H9 (cell line): ENCODE data around the gene OR6C68. TPM values are rescaled to one million over a fixed set of nuclear protein-coding genes. Genes with fewer than 3 reads are reported as not detected.

Source experiments
- DNase-seq: peaks from one replicate; pipeline ENCODE4 v3.0.0-alpha.2; 2017
- H2AFZ ChIP-seq: one replicate; pipeline ENCODE4 v1.6.1; 2013; ENCODE audit warnings: mild to moderate bottlenecking, low read length, control low read depth, moderate library complexity
- H2AK5ac ChIP-seq: 2 replicates; pipeline ENCODE4 v1.6.1; 2013; ENCODE audit warnings: low read length, control low read depth, mixed read lengths; ENCODE audit not compliant: insufficient read length
- H2BK120ac ChIP-seq: one replicate; pipeline ENCODE4 v1.6.1; 2013; ENCODE audit warnings: low read depth, mild to moderate bottlenecking, low read length, control low read depth, inconsistent platforms; ENCODE audit not compliant: poor library complexity, severe bottlenecking
- H2BK12ac ChIP-seq: 2 replicates; pipeline ENCODE4 v1.6.1; 2013; ENCODE audit warnings: low read length, control low read depth, mixed read lengths, low read depth; ENCODE audit not compliant: insufficient read length
- H2BK15ac ChIP-seq: 2 replicates; pipeline ENCODE4 v1.6.1; 2013; ENCODE audit warnings: low read depth, low read length, control low read depth
- H2BK20ac ChIP-seq: one replicate; pipeline ENCODE4 v1.6.1; 2013; ENCODE audit warnings: low read depth, mild to moderate bottlenecking, low read length, control low read depth, inconsistent platforms; ENCODE audit not compliant: poor library complexity, severe bottlenecking
- H2BK5ac ChIP-seq: 2 replicates; pipeline ENCODE4 v1.6.1; 2013; ENCODE audit warnings: low read length, control low read depth, mixed read lengths; ENCODE audit not compliant: insufficient read length
- H3K14ac ChIP-seq: 2 replicates; pipeline ENCODE4 v1.6.1; 2013; ENCODE audit warnings: low read length, control low read depth; ENCODE audit not compliant: insufficient read depth
- H3K18ac ChIP-seq: 2 replicates; pipeline ENCODE4 v1.6.1; 2013; ENCODE audit warnings: low read depth, mild to moderate bottlenecking, mixed read lengths, low read length, control low read depth; ENCODE audit not compliant: insufficient read length
- H3K23ac ChIP-seq: 2 replicates; pipeline ENCODE4 v1.6.1; 2013; ENCODE audit warnings: low read length, control low read depth, mixed read lengths, low read depth; ENCODE audit not compliant: insufficient read length
- H3K23me2 ChIP-seq: 2 replicates; pipeline ENCODE4 v1.6.1; 2013; ENCODE audit warnings: low read depth, mild to moderate bottlenecking, mixed read lengths, low read length, control low read depth; ENCODE audit not compliant: insufficient read length, poor library complexity, severe bottlenecking
- H3K27ac ChIP-seq: 2 replicates; pipeline ENCODE4 v1.5.1; 2013; ENCODE audit warnings: low read length, control low read depth, mixed read lengths, low read depth; ENCODE audit not compliant: insufficient read length
- H3K27me3 ChIP-seq: 2 replicates; pipeline ENCODE4 v1.6.1; 2013; ENCODE audit warnings: low read length, control low read depth, inconsistent platforms; ENCODE audit not compliant: insufficient read depth
- H3K4ac ChIP-seq: 2 replicates; pipeline ENCODE4 v1.6.1; 2013; ENCODE audit warnings: low read depth, mild to moderate bottlenecking, control low read depth, inconsistent platforms, low read length, moderate library complexity
- H3K4me1 ChIP-seq: 2 replicates; pipeline ENCODE4 v1.6.1; 2013; ENCODE audit warnings: low read length, control low read depth, inconsistent platforms; ENCODE audit not compliant: insufficient read depth
- H3K4me2 ChIP-seq: 2 replicates; pipeline ENCODE4 v1.6.1; 2013; ENCODE audit warnings: low read length, control low read depth, mixed read lengths; ENCODE audit not compliant: insufficient read length, insufficient read depth
- H3K56ac ChIP-seq: 2 replicates; pipeline ENCODE4 v1.6.1; 2013; ENCODE audit warnings: low read depth, mild to moderate bottlenecking, mixed read lengths, low read length, control low read depth; ENCODE audit not compliant: insufficient read length
- H3K79me1 ChIP-seq: 2 replicates; pipeline ENCODE4 v1.6.1; 2013; ENCODE audit warnings: low read depth, mild to moderate bottlenecking, moderate library complexity, low read length, control low read depth, inconsistent platforms; ENCODE audit not compliant: insufficient read depth, poor library complexity, severe bottlenecking
- H3K79me2 ChIP-seq: 2 replicates; pipeline ENCODE4 v1.6.1; 2013; ENCODE audit warnings: low read length, control low read depth, inconsistent platforms; ENCODE audit not compliant: insufficient read depth
- H3K9ac ChIP-seq: 2 replicates; pipeline ENCODE4 v1.6.1; 2013; ENCODE audit warnings: low read length, control low read depth, mixed read lengths; ENCODE audit not compliant: insufficient read length; ENCODE audit errors: extremely low read depth
- H3K9me3 ChIP-seq: one replicate; pipeline ENCODE4 v1.6.1; 2013; ENCODE audit warnings: low read depth, low read length, inconsistent platforms; ENCODE audit not compliant: control insufficient read depth
- H3T11ph ChIP-seq: one replicate; pipeline ENCODE4 v1.6.1; 2013; ENCODE audit warnings: mild to moderate bottlenecking, low read length, control low read depth, inconsistent platforms
- H4K20me1 ChIP-seq: one replicate; pipeline ENCODE4 v1.6.1; 2013; ENCODE audit not compliant: control insufficient read depth, insufficient read length, insufficient read depth
- H4K5ac ChIP-seq: 2 replicates; pipeline ENCODE4 v1.6.1; 2013; ENCODE audit warnings: low read depth, mild to moderate bottlenecking, mixed read lengths, low read length, control low read depth; ENCODE audit not compliant: insufficient read length
- H4K8ac ChIP-seq: replicated peaks from 2 replicates; pipeline ENCODE4 v1.6.1; 2013; ENCODE audit warnings: low read length, control low read depth, mixed read lengths, low read depth; ENCODE audit not compliant: insufficient read length
- H4K91ac ChIP-seq: 2 replicates; pipeline ENCODE4 v1.6.1; 2013; ENCODE audit warnings: low read depth, mild to moderate bottlenecking, moderate library complexity, mixed read lengths, low read length, control low read depth; ENCODE audit not compliant: insufficient read length
- H3K27ac Mint-ChIP-seq, 3 experiments: 2 replicates in 2 of 3; 3 replicates in 1 of 3; pipeline ENCODE4 v1.8.0; 2020 to 2021; ENCODE audit warnings: mixed read lengths in 3 of 3, mild to moderate bottlenecking in 1 of 3, moderate library complexity in 1 of 3
- H3K27me3 Mint-ChIP-seq: 2 replicates; pipeline ENCODE4 v1.8.0; 2021; ENCODE audit warnings: low read depth, mild to moderate bottlenecking, moderate library complexity, mixed read lengths
- H3K36me3 Mint-ChIP-seq, 3 experiments: 2 replicates in 2 of 3; 3 replicates in 1 of 3; pipeline ENCODE4 v1.8.0; 2020 to 2021; ENCODE audit warnings: low read depth in 3 of 3, mixed read lengths in 3 of 3; ENCODE audit not compliant: insufficient read depth in 1 of 3
- H3K4me1 Mint-ChIP-seq, 2 experiments: 2 replicates each; pipeline ENCODE4 v1.8.0; 2020; ENCODE audit warnings: mixed read lengths in 2 of 2
- H3K4me3 Mint-ChIP-seq, 2 experiments: 2 replicates in 1 of 2; 3 replicates in 1 of 2; pipeline ENCODE4 v1.8.0; 2020 to 2021; ENCODE audit warnings: mild to moderate bottlenecking in 2 of 2, mixed read lengths in 2 of 2, moderate library complexity in 1 of 2
- H3K9me3 Mint-ChIP-seq, 2 experiments: 2 replicates in 1 of 2; 3 replicates in 1 of 2; pipeline ENCODE4 v1.8.0; 2020; ENCODE audit warnings: mild to moderate bottlenecking in 2 of 2, mixed read lengths in 2 of 2, moderate library complexity in 1 of 2
- CTCF ChIP-seq: fragments of 200-600 bp; sonication (generic); conservative IDR thresholded peaks from 3 replicates; pipeline ENCODE4 v1.8.0; 2021; ENCODE audit warnings: antibody characterized with exemption, mild to moderate bottlenecking
- WGBS: extraction: QIAGEN DNeasy Blood & Tissue Kit; methylation state at CpG from one replicate; pipeline ENCODE4 v1.1.7; 2013; ENCODE audit warnings: missing lambda C conversion rate, low lambda C conversion rate, mixed read lengths; ENCODE audit not compliant: insufficient read length; ENCODE audit errors: extremely low coverage; 5-methylcytosine and 5-hydroxymethylcytosine counted together
- total RNA-seq: library from RNA; stranded (reverse); gene quantifications from 2 replicates; pipeline ENCODE4 v1.2.1, GENCODE V29; 2021

The OR6C68 gene
- total RNA-seq, 1 experiment from 2014 or later, result not detected

DNA sequence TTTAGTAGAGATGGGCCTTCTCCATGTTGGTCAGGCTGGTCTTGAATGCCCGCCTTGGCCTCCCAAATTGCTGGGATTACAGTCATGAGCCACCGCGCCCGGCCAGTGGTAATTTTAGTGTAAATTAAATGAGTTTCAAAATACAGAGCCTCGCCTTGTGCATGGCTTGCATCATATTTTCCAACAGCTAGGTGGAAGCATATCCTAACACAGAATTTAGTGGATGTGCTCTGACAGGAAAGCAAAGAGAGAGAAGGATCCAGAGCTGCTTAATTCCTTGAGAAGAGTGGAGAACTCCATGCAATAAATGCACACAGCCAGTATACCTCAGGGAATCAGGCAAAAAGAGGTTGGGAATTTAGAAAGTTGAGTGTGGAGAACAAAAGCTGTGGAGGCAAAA lies 45.9 kb upstream of the OR6C68 start:
- H2AK5ac ChIP-seq, result no peak overlapping the region
- no peaks in the 10 kb centered on the region for H3K4me1 Mint-ChIP-seq

More for the DNA sequence above, 45.9 kb upstream of the OR6C68 start:
- H3K4me2 ChIP-seq, result no peak overlapping the region
- H2AFZ ChIP-seq, result no peak overlapping the region
- TF ChIP-seq CTCF, result peak; percentile 23; the same call in 2 of the 3 replicates
- no peak overlapping the region for H3K4ac ChIP-seq
- no peaks in the 10 kb centered on the region for H3K79me1 ChIP-seq
- Mint-ChIP-seq H3K4me3 (no peak overlapping the region), H3K27ac (no peak overlapping the region), H3K9me3 (peaks cover 7 to 12% of the 10 kb centered on the region in 2 experiments), H3K27me3 (no peaks in the 10 kb centered on the region), H3K36me3 (peaks cover 0 to 8% (median 6%) of the 10 kb centered on the region in 3 experiments; a peak in 6 of 7 replicates)
- H2BK120ac ChIP-seq, result no peak overlapping the region
- no peak overlapping the region for H3K27ac ChIP-seq
- H2BK12ac ChIP-seq, result no peak overlapping the region
- no peaks in the 10 kb centered on the region for H3K79me2 ChIP-seq
- no peak overlapping the region for H3K18ac ChIP-seq
- H3K14ac ChIP-seq, result no peak overlapping the region
- H3K23ac ChIP-seq, result no peak overlapping the region
- no peak overlapping the region for H2BK20ac ChIP-seq
- H4K8ac ChIP-seq, result no peak overlapping the region
- no CpG with 5 or more reads among the region's 5 CpGs for WGBS
- no peaks in the 10 kb centered on the region for H3K23me2 ChIP-seq
- H3K9ac ChIP-seq, result no peak overlapping the region
- no peaks in the 10 kb centered on the region for H3K27me3 ChIP-seq
- no peak overlapping the region for H2BK15ac ChIP-seq
- H2BK5ac ChIP-seq, result no peak overlapping the region
- H3K4me1 ChIP-seq, result no peaks in the 10 kb centered on the region
- H4K20me1 ChIP-seq, result no peaks in the 10 kb centered on the region
- DNase-seq, result no peak
- no peak overlapping the region for H3T11ph ChIP-seq
- no peaks in the 10 kb centered on the region for H3K9me3 ChIP-seq
- no peak overlapping the region for H3K56ac ChIP-seq
- no peak overlapping the region for H4K91ac ChIP-seq
- no peak overlapping the region for H4K5ac ChIP-seq
